K562 (cell line): ENCODE data around the gene ZFYVE19. TPM values are rescaled to one million over a fixed set of nuclear protein-coding genes. Genes with fewer than 3 reads are reported as not detected.

Experiments used
- ASH1L ChIP-seq: fragments of 450-650 bp; IDR thresholded peaks from 2 replicates; pipeline ENCODE4 v1.6.1; 2018; ENCODE audit warnings: borderline replicate concordance, mild to moderate bottlenecking, low read depth; ENCODE audit not compliant: partially characterized antibody
- FOXP1 ChIP-seq: sonication (generic); formaldehyde crosslinking; IDR thresholded peaks from 2 replicates; pipeline ENCODE4 v1.8.0; 2022; ENCODE audit warnings: mild to moderate bottlenecking, missing genetic modification reagents
- HDAC8 ChIP-seq: fragments of 450-650 bp; IDR thresholded peaks from 2 replicates; pipeline ENCODE4 v1.6.1; 2016; ENCODE audit warnings: mild to moderate bottlenecking, missing genetic modification characterization, moderate library complexity, missing compliant biosample characterization
- NELFE ChIP-seq: IDR thresholded peaks from 2 replicates; pipeline ENCODE4 v1.6.1; 2011; ENCODE audit warnings: mild to moderate bottlenecking; ENCODE audit not compliant: insufficient read depth, insufficient read length
- SNIP1 ChIP-seq: fragments of 450-650 bp; IDR thresholded peaks from 2 replicates; pipeline ENCODE4 v1.7.1; 2017; ENCODE audit warnings: low read depth, mild to moderate bottlenecking
- ZNF830 ChIP-seq: fragments of 250-450 bp; sonication (Bioruptor Pico); IDR thresholded peaks from 2 replicates; pipeline ENCODE4 v1.5.0; 2021; ENCODE audit warnings: mild to moderate bottlenecking
- polyA plus RNA-seq, 8 experiments: library from polyadenylated mRNA; depleted of rRNA in 4 of 8; stranded (reverse) in 5 of 8; unstranded in 3 of 8; fragments of >200 nt; fragmentation: Nextera tagmentation in 2 of 8; fragmentation: Illumina TruSeq in 1 of 8; extraction: Ambion mirVana in 2 of 8; extraction: Trizol in 1 of 8; gene quantifications; 2 replicates each; pipeline versions ENCODE4 v1.2.1 to v1.2.3, GENCODE V29; 2011 to 2014; ENCODE audit warnings: inconsistent platforms in 1 of 8, missing spikeins in 1 of 8
- total RNA-seq, 7 experiments: library from RNA; depleted of rRNA in 6 of 7; stranded (reverse); fragments of >200 nt in 6 of 7; fragmentation: Illumina TruSeq in 2 of 7; extraction: Trizol in 2 of 7; gene quantifications; 2 replicates each; pipeline versions ENCODE4 v1.2.1 to v1.2.3, GENCODE V29; 2011 to 2021; ENCODE audit warnings: low replicate concordance in 1 of 7
- TF ChIP-seq, protein P1 (sequence below), 2 experiments: fragments of 450-650 bp; IDR thresholded peaks; 2 replicates each; pipeline ENCODE4 v1.6.1; 2018; ENCODE audit warnings: mild to moderate bottlenecking in 2 of 2, low read depth in 1 of 2; ENCODE audit not compliant: partially characterized antibody in 2 of 2
- TF ChIP-seq, protein P2 (sequence below), 2 experiments: fragments of 450-650 bp in 1 of 2; sonication (generic) in 1 of 2; formaldehyde crosslinking; conservative IDR thresholded peaks; 2 replicates each; pipeline versions ENCODE4 v1.4.0 to v1.8.1; 2020 to 2022; ENCODE audit warnings: mild to moderate bottlenecking in 1 of 2, missing genetic modification reagents in 1 of 2
- TF ChIP-seq, protein P3 (sequence below): IDR thresholded peaks from 3 replicates; pipeline ENCODE4 v1.6.1; 2011; ENCODE audit warnings: borderline replicate concordance, mild to moderate bottlenecking; ENCODE audit not compliant: insufficient read length, insufficient read depth
- TF ChIP-seq, protein P4 (sequence below): sonication (generic); formaldehyde crosslinking; IDR thresholded peaks from 2 replicates; pipeline ENCODE4 v1.8.1; 2023; ENCODE audit warnings: mild to moderate bottlenecking, missing genetic modification reagents

Gene ZFYVE19
- total and polyA plus RNA-seq, 9 of the 15 experiments (the other 6 are each of a cell fraction or from before 2014, with no cell fraction given) = 1.5 to 36.8 (median 19.9) TPM

DNA sequence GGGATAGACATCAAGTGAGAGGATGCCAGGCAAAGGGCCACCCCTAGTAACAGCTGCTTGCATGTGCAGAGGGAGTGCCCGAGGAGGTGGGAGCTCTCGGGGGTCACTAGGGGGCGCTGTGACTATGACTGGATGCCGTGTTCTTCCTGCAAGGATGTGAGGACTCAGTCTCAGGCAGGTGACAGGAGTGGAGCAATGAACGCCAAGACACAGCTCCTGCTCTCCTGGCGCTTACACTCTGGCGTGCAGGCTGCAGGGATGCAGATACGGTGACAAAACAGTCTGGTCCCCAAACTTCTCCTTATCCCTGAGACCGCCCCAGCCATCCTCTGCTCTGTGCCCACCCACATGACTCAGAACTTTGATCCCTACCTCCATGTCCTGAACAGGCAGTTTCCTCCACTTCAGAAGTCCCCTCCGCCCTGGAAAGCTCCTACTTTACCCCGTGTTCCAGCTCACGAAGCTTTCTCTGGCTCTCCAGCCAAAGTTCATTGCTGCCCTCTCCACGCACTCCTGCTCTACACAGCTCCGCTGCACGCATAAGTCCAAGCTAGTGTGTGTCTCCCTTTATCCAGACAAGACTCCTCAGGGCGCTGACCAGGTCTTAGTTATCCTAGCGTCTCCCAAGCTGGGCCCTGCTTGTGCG lies 52.4 kb downstream of the ZFYVE19 start (continued):
- TF ChIP-seq, protein P1, sequence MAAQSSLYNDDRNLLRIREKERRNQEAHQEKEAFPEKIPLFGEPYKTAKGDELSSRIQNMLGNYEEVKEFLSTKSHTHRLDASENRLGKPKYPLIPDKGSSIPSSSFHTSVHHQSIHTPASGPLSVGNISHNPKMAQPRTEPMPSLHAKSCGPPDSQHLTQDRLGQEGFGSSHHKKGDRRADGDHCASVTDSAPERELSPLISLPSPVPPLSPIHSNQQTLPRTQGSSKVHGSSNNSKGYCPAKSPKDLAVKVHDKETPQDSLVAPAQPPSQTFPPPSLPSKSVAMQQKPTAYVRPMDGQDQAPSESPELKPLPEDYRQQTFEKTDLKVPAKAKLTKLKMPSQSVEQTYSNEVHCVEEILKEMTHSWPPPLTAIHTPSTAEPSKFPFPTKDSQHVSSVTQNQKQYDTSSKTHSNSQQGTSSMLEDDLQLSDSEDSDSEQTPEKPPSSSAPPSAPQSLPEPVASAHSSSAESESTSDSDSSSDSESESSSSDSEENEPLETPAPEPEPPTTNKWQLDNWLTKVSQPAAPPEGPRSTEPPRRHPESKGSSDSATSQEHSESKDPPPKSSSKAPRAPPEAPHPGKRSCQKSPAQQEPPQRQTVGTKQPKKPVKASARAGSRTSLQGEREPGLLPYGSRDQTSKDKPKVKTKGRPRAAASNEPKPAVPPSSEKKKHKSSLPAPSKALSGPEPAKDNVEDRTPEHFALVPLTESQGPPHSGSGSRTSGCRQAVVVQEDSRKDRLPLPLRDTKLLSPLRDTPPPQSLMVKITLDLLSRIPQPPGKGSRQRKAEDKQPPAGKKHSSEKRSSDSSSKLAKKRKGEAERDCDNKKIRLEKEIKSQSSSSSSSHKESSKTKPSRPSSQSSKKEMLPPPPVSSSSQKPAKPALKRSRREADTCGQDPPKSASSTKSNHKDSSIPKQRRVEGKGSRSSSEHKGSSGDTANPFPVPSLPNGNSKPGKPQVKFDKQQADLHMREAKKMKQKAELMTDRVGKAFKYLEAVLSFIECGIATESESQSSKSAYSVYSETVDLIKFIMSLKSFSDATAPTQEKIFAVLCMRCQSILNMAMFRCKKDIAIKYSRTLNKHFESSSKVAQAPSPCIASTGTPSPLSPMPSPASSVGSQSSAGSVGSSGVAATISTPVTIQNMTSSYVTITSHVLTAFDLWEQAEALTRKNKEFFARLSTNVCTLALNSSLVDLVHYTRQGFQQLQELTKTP (IDR thresholded peaks at IDR 0.05; ENCODE audit: low read depth in 1 of 2, partially characterized antibody in 2 of 2) = no peak
- TF ChIP-seq, protein P2, sequence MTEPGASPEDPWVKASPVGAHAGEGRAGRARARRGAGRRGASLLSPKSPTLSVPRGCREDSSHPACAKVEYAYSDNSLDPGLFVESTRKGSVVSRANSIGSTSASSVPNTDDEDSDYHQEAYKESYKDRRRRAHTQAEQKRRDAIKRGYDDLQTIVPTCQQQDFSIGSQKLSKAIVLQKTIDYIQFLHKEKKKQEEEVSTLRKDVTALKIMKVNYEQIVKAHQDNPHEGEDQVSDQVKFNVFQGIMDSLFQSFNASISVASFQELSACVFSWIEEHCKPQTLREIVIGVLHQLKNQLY (CRISPR knock-in tag; conservative IDR thresholded peaks at IDR 0.05) = no peak
- no peak for TF ChIP-seq HDAC8 (tag)
- TF ChIP-seq NELFE = no peak
- no peak for TF ChIP-seq ZNF830
- TF ChIP-seq ASH1L = no peak
- TF ChIP-seq, protein P3, sequence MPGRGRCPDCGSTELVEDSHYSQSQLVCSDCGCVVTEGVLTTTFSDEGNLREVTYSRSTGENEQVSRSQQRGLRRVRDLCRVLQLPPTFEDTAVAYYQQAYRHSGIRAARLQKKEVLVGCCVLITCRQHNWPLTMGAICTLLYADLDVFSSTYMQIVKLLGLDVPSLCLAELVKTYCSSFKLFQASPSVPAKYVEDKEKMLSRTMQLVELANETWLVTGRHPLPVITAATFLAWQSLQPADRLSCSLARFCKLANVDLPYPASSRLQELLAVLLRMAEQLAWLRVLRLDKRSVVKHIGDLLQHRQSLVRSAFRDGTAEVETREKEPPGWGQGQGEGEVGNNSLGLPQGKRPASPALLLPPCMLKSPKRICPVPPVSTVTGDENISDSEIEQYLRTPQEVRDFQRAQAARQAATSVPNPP = no peak
- no peak for TF ChIP-seq SNIP1
- TF ChIP-seq FOXP1 = no peak
- TF ChIP-seq, protein P4, sequence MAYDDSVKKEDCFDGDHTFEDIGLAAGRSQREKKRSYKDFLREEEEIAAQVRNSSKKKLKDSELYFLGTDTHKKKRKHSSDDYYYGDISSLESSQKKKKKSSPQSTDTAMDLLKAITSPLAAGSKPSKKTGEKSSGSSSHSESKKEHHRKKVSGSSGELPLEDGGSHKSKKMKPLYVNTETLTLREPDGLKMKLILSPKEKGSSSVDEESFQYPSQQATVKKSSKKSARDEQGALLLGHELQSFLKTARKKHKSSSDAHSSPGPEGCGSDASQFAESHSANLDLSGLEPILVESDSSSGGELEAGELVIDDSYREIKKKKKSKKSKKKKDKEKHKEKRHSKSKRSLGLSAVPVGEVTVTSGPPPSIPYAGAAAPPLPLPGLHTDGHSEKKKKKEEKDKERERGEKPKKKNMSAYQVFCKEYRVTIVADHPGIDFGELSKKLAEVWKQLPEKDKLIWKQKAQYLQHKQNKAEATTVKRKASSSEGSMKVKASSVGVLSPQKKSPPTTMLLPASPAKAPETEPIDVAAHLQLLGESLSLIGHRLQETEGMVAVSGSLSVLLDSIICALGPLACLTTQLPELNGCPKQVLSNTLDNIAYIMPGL = no peak
